Activated CD4-positive, alpha-beta T cell treated with anti-CD3 and anti-CD28 coated beads for 48 hours (primary cell): Measurements from ENCODE around the gene PLEKHD1.
A peak's percentile ranks its signal among the peaks of the same experiment; 100 is the strongest.
"Not testable (repeated sequence)": the region's sequence is repeated elsewhere in the genome, so short reads cannot be mapped to it uniquely, and the experiment has no call there.

Source experiments
- DNase-seq: peaks from one replicate; pipeline ENCODE4 v3.0.0-alpha.2; 2020

PLEKHD1 gene

DNA sequence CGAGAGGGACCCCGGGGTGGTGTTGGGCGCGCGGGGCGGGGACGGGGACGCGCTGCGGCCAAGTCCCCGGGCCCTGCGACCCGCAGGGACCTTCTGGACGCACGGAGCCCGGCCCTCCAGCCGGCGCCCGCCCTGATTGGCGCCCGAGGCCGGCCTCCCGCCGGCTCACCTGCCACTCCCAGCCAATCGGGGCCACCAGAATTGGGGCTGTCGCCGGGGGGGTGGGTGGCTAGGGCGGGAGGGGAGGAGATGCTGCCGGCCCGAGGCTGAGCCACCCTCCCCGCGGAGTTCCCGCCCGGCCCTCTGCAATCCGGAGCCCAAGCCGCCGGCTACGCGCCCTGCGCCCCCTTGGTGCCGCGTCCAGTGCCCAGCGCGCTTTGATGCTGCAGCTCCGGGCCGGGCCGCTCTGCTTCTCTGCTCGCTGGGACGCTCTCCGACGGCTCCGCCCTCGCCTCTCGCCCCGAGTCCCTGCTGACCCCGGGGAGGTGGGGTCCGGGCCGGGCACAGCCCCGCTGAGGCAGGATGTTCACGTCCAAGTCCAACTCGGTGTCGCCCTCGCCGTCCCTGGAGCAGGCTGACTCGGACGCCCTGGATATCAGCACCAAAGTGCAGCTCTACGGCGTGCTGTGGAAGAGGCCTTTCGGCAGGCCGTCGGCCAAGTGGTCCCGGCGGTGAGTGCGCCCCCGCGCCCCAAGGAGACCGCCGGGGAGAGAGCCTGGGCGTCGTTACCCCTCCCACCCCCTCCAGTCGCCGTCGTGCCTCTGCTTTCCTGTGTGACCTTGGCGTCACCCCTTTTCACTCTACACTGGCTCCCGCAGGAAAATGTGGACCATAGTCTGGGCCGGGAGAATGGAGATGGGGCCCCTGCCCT, at the start of gene PLEKHD1:
Gene PLEKHD1 (plus strand): TSS at position 285 of the 871 bp plus-strand sequence. CDS start 238 bp downstream, at position 523.
- peak; percentile 7 for DNase-seq

DNA sequence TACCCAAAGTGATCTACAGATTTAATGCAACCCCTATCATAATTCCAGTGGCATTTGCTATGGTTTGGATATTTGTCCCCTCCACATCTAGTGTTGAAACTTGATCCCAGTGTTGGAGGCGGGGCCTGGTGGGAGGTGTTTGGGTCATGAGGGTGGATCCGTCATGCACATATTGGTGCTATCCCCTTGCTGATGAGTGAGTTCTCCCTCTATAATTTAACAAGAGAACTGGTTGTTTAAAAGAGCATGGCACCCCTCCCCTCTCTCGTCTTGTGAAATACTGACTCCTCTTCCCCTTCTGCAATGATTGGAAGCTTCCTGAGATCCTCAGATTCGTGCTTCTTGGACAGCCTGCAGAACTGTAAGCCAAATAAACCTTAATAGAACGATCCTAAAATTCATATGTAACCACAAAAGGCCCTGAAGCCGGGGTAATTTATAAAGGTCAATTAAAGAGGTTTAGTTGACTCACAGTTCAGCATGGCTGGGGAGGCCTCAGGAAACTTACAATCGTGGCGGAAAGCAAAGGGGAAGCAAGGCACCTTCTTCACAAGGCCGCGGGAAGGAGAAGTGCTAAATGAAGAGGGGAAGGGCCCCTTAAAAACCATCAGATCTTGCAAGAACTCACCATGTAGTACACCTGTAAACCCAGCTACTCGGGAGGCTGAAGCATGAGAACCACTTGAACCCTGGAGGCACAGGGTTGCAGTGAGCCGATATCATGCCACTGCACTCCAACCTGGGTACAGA, 44.8 kb upstream of the PLEKHD1 start:
- DNase-seq: no peak

DNA sequence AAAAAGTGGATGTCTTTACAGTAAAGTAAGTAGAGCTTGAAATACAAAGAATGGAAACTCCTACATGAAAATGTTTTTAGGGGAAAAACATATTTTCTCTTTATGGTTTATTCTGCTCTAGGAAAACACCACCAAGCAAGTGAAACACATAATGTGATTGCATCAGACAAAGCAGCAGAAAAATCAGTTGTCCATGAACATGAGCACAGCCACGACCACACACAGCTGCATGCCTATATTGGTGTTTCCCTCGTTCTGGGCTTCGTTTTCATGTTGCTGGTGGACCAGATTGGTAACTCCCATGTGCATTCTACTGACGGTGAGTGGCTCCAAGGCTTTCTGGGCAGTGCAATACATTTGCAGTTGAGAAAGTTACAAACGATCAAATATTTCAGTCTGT, 42.6 kb upstream of the PLEKHD1 start:
- DNase-seq: no peak

DNA sequence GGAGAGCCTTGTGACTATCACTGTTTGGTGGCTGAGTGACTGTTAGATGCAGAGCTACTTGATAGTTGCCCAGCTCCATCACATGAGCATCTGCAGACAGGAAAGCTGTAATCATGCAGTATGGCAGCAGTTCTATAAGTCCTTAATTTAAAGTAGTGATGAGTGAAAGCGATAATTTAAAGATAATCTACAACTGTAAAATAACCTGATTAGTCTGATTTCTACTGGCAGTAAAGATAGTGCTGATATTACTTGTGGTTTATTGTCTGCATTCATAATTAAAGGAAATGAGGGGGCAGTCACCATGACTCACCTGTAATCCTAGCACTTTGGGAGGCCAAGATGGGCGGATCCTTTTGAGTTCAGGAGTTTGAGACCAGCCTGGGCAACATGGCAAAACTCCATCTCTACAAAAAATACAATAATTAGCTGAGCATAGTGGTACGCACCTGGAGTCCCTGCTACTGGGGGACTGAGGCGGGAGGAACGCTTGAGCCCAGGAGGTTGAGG, 41.2 kb upstream of the PLEKHD1 start:
- no peak for DNase-seq

DNA sequence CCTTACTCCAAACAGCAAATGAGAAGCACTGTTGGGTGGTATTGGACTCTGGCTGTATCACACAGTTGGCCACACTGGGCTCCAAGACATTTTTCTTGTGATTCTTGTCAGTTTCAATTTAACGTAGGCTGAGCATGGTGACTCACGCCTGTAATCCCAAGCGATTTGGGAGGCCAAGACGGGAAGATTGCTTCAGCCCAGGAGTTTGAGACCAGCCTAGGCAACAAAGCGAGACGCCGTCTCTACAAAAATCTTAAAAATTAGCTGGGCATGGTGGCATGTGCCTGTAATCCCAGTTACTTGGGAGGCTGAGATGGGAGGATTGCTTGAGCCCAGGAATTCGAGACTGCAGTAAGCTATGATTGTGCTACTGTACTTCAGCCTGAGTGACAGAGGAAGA, 35.3 kb upstream of the PLEKHD1 start:
- DNase-seq: no peak

DNA sequence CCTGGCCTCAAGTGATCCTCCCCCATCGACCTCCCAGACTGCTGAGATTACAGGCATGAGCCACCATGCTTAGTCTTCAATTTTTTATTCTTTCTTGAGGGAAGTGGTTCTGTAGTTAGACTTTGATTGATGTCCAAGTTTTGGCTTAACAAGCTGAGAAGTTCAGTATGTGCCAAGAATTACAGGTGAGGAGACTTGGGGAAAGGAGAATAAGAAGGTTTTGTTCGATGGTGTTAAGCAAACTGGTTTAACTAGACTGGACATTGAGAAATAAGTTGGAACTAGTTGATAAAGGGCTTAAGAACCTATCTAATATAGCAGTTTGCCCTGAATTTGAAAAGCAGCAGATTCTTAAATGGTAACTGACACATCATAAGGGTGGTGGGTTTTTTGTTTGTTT, 32.6 kb upstream of the PLEKHD1 start:
- no peak for DNase-seq

DNA sequence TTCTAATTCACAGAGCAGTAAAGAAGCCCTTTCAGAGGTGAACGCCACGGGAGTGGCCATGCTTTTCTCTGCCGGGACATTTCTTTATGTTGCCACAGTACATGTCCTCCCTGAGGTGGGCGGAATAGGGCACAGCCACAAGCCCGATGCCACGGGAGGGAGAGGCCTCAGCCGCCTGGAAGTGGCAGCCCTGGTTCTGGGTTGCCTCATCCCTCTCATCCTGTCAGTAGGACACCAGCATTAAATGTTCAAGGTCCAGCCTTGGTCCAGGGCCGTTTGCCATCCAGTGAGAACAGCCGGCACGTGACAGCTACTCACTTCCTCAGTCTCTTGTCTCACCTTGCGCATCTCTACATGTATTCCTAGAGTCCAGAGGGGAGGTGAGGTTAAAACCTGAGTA, 26.2 kb upstream of the PLEKHD1 start:
- DNase-seq: no peak

DNA sequence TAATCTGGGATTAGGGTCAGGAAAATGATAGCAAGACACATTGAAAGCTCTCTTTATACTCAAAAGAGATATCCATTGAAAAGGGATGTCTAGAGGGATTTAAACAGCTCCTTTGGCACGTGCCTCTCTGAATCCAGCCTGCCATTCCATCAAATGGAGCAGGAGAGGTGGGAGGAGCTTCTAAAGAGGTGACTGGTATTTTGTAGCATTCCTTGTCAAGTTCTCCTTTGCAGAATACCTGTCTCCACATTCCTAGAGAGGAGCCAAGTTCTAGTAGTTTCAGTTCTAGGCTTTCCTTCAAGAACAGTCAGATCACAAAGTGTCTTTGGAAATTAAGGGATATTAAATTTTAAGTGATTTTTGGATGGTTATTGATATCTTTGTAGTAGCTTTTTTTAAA, 25.4 kb upstream of the PLEKHD1 start:
- DNase-seq: no peak

DNA sequence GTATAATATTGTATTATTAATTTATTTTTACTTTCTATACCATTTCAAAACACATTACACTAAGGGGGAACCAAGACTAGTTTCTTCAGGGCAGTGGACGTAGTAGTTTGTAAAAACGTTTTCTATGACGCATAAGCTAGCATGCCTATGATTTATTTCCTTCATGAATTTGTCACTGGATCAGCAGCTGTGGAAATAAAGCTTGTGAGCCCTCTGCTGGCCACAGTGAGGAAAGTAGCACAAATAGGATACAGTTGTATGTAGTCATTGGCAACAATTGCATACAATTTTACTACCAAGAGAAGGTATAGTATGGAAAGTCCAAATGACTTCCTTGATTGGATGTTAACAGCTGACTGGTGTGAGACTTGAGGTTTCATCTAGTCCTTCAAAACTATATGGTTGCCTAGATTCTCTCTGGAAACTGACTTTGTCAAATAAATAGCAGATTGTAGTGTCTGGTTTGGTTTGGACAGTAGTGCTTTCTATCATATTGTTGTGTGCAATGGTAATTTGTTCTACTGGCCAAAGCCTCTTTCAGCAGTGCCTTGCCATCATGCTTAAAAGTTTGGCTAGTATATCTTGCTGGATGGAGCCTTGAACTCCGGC, 24.3 kb upstream of the PLEKHD1 start:
- DNase-seq: peak; percentile 68

DNA sequence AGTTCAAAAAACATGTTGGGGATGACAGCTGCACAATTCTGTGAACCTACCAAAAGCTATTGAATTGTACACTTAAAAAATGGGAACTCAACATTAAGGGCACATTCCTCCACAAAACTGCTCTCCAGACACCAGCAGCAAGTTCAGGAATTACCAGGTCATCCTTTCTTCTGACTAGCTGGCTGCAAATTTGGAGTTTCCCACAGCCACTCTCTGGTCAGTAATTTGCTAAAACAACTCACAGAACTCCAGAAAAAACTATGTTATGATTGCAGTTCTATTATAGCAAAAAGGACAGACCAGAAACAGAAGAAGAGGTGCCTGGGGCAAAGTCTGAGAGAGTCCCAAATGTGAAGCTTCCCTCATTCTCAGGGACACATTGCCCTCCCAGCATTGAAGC, 20.1 kb upstream of the PLEKHD1 start:
- DNase-seq: no peak

DNA sequence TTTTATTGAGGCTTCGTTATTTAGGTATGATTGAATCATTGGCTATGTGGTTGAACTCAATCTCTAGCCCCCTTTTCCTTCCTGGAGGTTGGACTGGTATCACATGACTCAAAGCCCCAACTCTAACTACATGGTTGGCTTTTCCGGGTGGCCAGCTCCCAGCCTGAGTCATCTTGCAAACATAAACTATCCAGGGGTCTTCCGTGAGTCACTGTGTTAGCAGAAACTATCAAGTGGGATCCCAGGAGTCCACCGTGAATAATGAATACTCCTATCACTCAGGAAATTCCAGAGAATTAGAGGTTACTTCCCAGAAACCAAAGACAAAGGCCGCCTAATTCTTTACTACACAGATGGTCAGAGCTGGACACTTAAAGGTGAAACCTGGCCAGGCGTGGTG, 19.7 kb upstream of the PLEKHD1 start:
- no peak for DNase-seq

DNA sequence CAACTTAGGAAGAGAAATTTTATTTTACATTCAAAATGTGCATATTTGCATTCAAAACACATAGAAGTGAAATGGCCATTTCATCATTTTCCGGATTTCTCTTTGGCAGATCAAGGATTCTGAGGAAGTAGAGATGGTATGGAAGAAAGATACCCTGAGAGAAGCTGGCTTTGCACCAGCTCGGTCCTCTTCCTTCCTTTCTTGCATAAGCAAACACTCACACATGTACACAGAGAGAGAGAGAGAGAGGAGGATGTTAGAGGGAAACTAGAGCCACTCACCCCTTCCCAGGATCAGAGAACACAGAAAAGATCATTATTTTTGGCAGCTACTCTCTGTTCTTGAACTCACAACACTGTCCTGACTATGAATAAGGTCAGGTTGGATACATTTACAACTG, 15.6 kb upstream of the PLEKHD1 start:
- no peak for DNase-seq

DNA sequence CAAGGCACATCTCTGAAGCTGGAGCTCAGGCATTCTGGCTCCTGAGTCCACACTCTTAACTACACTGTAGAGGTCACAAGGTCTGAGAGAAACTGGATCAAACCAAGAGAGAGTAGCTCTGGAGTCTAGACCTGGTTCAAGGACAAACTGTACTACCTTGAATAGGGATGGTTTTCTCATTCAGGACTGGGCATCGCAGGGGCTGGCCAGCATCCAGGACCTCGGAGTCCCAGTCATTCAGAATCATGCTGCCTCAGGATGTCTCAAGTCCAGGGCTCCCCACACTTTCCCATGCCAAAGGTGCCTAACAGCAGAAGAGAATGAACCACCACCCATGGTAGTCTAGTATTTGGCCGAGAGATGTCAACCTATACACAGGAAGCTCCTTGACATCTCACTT, 13.1 kb upstream of the PLEKHD1 start:
- no peak for DNase-seq

DNA sequence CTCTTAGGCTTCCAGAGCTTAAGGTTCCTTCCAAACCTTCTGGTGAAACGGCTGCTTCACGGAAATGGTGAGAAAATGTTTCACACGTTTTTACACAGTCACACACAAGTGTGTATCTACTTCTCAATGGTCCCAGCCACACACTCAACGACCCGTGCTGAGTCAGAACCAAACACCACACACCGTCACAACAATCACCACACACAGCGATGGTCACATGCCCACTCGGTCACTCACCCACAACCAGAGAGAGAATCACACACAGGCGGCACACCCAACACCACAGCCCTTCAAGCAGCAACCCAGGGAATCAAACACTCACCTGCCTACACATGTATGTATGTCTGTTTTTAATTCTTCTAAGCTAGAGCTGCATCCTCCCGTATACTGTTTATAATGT, 12.6 kb upstream of the PLEKHD1 start:
- peak; percentile 19 for DNase-seq

DNA sequence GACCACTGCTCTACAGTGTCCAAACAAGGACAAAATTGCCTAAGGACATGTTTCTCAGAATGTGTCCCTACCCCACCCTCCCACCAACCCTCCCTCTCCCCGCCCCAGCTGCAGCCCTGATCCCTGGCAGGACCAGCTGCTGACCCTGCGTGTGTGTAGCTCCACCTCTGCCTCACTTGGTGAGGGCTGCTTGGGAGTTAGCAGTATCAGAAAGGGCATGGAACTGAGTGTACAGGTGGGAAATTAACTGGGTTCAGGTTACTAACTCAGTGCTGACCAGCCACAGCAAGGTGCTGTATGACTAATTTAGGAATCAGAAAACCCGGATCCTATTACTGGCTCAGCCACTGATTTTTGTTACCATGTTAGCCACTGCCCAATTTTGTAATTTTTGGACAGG, 11.3 kb upstream of the PLEKHD1 start:
- no peak for DNase-seq

DNA sequence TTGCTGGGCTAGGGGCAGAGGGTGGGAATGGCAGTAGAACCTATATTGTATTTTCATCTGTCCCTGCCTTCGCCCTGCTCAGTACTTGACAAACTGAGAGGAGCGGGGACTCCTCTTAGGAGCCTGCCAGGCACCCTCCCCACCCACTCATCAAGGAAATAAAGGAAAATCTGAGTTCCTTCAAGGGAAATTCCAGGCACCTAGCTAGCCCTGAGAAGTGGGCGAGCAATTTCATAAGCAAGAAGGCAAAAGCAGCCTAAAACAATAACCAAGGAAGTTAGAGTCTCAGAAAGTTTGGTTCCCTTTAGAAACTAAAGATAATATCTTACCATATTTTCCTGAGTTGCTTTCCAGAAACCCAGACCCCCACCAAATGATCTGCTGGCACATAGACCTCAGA, 10.6 kb upstream of the PLEKHD1 start:
- no peak for DNase-seq

DNA sequence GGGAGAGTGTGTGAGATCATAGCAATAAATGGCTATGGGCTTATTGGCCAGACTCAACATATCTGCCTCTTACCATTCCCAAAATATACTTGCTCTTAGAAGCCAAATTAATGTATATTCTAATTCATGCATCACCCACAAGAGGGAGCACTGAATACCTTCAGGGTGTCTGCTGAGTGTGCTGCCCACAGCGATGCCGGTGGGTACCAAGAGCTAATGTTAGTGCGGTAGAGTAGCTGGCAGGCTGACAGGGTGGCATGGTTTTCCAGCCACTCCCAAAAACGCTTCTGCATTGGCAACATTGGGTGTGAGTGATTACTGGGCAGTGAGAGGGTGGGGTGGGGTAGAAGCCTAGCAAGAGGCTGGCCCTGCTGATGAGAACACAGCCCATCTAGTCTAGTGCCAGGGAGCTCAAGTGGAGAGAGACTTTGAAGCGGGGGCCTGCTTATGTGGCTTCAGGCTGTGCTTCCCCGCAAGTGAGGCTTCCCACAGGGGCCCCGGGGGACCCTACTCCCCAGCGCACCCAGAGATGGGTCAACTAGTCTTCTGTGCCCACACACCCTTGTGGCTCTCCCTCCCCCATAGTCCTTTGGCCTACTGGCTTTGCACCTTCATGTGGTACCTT, 9.2 kb upstream of the PLEKHD1 start:
- DNase-seq: peak; percentile 23

DNA sequence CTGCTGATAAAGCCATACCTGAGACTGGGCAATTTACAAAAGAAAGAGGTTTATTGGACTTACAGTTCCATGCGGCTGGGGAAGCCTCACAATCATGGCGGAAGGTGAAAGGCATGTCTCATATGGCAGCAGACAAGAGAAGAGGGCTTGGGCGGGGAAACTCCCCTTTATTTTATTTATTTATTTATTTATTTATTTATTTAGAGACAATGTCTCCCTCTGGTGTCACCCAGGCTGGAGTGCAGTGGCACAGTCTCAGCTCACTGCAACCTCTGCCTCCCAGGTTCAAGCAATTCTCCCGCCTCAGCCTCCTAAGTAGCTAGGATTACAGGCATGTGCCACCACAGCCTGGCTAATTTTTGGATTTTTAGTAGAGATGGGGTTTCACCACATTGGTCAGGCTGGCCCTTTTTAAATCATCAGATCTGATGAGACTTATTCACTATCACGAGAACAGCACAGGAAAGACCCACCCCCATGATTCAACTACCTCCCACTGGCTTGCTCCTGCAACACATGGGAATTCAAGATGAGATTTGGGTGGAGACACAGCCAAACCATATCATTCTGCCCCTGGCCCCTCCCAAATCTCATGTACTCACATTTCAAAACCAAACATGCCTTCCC, 7.6 kb upstream of the PLEKHD1 start:
- DNase-seq: not testable (repeated sequence)

DNA sequence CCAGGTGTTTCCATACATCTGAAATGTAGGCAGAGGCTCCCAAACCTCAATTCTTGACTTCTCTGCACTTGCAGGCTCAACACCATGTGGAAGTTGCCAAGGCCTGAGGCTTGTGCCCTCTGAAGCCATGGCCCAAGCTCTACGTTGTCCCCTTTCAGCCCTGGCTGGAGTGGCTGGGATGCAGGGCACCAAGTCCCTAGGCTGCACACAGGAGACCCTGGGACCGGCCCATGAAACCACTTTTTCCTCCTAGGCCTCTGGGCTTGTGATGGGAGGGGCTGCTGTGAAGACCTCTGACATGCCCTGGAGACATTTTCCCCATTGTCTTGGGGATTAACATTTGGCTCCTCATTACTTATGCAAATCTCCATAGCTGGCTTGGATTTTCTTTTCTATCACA, 6.5 kb upstream of the PLEKHD1 start:
- DNase-seq: not testable (repeated sequence)

DNA sequence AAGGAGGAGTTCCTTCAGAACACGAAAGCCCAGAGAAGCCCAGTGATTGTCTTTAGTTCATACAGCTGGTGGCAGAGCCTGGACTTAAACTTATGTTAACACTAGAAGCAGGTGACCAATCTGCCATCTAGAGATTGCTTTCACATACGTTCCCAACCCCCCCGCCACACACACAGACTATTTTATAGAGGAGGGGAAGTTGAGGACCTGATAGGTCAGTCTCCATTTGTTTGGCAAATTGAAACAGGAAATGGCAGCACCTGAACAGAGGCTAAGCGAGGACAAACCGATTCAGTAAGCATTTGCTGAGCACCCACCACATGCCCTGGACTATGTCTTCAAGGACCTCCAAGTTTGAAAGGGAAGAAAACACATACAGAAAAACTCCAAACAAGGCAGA, 4.8 kb upstream of the PLEKHD1 start:
- no peak for DNase-seq

DNA sequence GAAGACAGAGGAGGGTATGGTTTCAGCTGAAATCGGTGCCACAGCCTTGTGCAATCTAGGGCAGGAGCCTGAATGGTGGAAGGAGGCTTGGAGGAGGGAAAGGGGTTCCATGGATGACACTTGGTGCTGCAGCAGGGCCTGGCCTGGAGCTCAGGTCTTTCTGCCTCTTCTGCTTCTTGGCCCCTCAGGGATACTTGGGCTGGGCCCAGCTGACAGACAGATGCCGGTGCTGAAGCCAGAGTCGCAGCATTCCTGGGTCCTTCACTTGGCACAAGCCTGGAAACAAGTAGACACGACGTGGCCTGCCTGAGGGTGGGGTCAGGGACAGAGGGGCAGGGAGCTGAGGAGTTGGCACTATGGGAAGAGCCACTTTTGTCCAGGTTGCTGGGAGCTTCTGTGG, 4.4 kb upstream of the PLEKHD1 start:
- DNase-seq: no peak

DNA sequence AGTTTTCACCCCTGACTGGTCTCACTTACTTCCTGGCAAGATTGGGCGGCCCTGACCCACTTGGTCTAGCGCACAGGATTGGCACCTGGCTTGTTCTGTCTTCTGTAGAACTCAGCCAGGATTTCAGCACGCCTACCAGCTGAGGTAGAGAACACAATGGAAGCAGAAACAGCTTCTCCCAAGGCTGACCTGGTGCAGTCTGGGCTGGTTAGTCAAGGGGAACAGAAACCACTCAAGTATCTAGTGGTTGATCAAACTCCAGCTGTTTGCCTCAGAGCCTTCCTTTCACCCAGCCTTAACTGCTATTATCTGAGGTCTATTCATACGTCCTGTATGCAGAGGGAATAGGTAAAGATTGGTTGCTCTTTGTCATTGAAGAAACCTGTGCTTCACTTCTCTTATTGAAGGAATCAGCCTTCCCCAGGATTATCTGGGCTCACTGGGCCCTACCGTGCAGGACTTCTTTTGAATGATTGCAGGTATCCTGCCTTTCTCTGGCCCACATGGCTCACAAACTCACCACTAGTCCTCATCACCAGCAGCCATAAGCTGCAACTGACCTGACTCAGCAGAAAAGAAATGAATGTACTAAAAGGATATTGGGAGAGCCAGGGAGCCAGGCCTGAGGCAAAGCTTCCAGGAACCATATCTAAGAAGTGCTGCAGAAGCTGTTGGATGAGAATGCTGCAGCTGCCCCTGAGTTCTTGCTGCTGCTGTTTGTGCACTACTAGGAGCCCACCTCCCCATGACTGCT, 2.5 kb upstream of the PLEKHD1 start:
- no peak for DNase-seq
